Ramos (cell line): ENCODE measurements around the gene SLC25A15.

Experiments used
- in situ Hi-C: fragments of 300-500 bp; cut with MboI; formaldehyde crosslinking; loops from one replicate; pipeline ENCODE4 v1.14.3; 2022; ENCODE audit warnings: low sequenced_read_pairs; ENCODE audit not compliant: unreplicated experiment

Gene SLC25A15

DNA sequence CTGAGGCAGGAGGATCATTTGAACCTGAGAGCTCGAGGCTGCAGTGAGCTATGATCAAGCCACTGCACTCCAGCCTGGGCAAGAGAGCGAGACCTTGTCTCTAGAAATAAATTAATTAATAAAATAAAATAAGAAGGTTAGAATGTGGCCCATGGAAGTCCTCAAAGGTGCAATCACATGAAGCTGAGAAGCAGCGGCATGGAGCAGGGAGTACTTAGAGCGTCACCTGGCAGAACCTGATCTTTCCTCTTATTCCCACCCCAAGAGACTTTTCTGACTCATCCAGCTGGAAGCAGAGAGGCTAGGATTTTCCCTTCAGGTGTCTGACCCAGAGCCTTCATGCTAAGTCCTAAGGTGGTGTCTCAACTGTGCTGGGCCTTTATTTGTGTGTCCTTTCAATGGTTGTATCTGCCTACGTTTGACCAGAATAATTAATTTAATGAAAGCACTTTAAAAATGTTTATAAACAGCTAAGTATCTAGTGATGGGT is 9.6 kb upstream of the SLC25A15 start:
- in situ Hi-C loops = loop anchor here (25.0 kb wide), 1 partner anchor 257 kb away; no protein-coding TSS in a partner anchor

DNA sequence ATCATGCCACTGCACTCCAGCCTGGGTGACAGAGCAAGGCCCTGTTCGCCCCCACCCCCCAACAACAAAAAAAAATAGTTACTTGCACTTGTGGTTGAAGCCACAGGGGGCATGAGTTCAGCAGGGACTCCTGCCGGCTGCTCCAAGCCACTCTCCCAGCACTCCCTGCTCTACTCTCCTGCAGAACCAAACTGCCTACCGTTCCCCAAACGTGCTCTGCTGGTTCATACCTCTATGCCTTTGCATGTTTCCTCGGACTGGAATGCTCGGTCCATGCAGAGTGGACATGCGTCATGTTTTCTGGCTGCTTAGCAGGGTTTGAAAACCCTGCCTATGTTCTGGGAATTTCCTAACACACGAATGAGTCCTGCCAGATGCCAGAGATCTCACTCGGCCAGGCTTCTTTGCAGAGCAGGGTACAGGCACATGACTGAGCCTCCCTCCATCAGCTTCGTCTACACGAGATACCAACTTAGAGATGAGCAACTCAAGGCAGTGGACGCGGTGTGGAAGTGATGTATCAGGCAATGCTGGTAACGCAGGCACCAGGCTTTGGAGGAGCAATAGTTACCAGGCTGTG is 8.5 kb upstream of the SLC25A15 start:
- in situ Hi-C loops = loop anchor here (25.0 kb wide), 1 partner anchor 256 kb away; no protein-coding TSS in a partner anchor

DNA sequence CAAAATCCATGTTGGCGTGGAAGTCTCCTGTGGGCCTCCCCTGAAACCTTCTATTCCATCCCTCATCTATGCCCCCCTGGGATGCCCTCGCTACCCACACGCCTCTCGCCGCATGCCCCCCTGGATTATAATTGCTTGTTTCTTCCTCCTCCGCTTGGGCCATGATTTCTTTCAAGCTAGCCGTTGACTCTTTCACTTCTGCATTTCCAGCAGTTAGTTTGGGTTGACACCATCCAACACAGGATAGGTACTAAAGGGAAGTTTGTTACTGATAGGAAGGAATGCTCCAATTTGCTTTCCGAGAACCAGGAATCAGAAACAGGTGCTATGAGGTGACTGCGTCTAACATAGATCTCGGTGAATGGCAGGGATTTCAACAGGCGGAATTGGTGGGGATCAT is 7.7 kb upstream of the SLC25A15 start:
- in situ Hi-C loops = loop anchor here (25.0 kb wide), 1 partner anchor 256 kb away; no protein-coding TSS in a partner anchor

DNA sequence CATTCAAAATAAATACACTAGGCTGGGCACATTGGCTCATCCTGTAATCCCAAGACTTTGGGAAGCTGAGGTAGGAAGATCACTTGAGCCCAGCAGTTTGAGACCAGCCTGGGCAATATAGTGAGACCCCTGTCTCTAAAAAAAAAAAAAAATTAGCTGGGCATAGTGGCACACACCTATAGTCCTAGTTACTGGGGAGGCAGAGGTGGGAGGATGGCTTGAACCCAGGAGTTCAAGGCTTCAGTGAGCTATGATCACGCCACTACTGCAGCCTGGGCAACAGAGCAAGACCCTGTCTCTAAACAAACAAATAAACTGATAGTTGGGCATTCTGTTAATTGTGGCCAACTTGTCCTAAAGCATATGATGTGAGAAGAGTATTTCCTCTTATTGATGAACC is 6.4 kb upstream of the SLC25A15 start:
- in situ Hi-C loops = loop anchor here (25.0 kb wide), 1 partner anchor 254 kb away; no protein-coding TSS in a partner anchor

DNA sequence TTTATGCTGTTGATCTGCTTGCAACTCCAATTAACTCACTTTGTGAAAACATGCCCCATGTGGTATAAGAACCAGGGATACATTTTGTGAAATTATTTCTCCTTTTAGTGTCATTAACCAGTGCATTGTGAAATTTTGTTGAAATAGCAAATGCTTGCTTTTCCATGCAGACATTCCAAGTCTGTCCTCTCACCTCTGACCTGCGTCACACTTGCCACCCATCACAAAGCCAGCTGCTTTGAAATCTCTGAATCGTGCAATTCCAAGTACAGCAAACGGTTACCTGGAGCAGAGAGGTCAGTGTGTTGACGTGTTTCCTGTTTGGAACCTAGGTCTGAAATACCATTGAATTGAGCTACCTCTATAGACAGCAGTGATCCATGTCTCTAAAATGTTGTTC is 4.9 kb upstream of the SLC25A15 start:
- in situ Hi-C loops = loop anchor here (25.0 kb wide), 1 partner anchor 253 kb away; no protein-coding TSS in a partner anchor

DNA sequence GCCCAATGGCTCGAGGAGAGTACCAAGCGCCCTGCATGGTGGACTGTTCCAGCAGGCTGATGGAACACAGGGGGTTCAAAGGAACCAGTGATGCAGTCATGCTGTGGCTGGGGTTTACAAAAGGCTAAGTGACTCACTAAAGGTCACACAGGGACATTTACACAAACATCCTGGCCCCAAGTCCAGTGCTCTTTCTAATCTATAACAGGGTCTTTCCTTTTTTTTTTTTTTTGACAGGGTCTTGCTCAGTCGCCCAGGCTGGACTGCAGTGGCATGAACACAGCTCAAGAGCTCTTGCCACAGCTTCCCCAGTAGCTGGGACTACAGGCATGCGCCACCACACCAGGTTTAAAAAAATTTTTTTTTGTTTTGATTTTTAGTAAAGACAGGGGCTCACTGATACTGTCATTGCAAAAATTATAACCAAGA is 2.8 kb upstream of the SLC25A15 start:
- in situ Hi-C loops = loop anchor here (25.0 kb wide), 1 partner anchor 251 kb away; no protein-coding TSS in a partner anchor

DNA sequence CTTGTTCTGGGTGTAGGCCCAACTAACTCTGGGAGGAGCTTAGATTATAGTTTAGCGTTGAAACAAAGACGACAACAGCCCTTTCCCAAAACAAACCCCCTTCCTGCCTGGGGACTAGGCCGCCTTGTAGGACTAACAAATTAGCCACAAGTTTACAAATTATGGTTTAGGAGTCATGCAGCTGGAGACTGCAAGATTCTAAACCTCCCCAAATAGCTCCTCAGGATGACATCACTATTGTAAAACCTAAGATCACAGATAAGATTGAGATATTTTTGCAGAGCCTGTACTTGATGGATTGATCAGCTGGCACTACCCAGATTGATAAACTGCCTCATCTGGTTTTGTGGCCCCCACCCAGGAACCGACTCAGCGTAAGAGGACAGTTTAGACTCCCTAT is 2.3 kb upstream of the SLC25A15 start:
- in situ Hi-C loops = loop anchor here (25.0 kb wide), 1 partner anchor 250 kb away; no protein-coding TSS in a partner anchor

DNA sequence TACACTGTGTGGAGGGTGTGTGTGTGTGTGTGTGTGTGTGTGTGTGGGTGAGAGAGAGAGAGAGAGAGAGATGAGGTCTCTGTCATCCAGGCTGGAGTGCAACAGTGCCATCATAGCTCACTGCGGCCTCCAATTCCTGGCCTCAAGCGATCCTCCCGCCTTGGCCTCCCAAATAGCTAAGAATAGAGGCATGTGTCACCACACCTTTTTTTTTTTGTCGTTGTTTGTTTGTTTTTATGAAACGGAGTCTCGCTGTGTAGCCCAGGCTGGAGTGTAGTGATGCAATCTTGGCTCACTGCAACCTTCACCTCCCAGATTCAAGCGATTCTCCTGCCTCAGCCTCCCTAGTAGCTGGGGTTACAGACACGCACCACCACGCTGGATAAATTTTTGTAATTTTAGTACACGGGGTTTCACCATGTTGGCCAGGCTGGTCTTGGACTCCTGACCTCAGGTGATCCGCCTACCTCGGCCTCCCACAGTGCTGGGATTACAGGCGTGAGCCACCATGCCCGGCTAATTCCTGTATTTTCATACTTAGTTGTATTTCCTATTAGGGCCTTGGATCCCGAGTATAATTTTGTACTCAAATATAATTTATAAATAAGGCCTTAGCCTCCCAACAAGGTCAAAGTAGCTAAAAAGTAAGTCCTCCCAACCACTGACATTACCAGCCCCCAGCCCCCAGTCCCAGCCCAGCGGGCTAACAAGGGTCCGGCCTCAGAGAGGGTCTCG is 704 bp upstream of the SLC25A15 start:
- in situ Hi-C loops = loop anchor here (25.0 kb wide), 1 partner anchor 249 kb away; no protein-coding TSS in a partner anchor

DNA sequence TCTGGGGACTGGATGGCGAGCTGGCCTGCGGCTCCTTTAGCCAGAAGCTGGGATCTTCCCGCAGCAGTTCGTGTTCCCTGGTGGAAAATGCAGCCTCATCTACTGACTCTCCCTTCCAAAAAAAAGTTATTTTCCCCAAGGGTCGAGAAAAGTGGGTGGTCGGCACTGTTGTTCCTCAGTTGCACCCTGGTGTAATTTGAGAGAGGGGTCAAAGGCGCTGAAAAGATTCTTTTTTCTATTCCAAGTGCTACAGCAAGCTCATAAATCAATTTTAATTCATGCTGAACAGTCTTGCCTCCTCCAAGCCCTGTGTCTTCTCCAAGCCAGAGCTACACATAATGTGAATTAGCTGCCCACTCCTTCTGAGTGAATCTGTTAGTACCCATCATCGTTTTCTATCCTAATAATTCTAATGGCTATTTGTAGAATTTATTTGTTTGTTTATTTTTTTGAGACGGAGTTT is 774 bp downstream of the SLC25A15 start:
- in situ Hi-C loops = loop anchor here (25.0 kb wide), 1 partner anchor 247 kb away; no protein-coding TSS in a partner anchor

DNA sequence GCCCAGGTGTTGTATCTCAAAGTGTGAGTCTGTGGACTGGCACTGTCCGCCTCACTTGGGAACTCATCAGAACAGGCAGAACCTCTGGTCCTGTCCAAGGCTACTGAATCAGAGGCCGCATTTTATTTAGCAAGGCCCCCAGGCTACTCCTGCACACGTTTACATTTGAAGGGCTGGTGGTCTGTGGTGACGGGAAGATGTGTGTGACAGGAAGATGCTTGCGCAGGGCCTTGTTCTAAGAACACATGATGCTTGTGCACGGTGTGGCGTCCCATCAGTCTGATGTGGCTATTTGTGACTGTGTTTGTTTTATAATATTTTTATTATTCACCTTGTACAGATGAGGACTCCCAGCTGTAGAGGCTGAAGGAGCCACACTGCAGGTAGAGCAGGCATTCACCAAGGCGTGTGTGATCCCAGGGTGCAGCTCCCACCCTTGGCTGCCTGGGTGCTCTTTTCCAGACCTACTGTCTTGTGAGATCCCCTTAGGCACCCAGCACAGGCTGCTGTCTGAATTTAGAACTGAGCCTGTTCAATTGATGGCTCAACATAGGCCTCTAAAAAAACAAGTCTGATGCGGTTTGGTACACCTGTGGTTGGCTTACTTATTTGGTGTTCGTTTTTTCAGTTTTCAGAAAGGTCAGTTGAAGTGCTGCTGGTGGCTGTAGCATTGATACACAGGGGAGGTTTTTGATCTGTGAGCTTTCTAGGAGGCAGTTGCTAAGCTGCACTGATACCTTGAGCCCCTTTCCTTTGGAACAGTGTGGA is 3.1 kb downstream of the SLC25A15 start:
- in situ Hi-C loops = loop anchor here (25.0 kb wide), 1 partner anchor 245 kb away; no protein-coding TSS in a partner anchor

DNA sequence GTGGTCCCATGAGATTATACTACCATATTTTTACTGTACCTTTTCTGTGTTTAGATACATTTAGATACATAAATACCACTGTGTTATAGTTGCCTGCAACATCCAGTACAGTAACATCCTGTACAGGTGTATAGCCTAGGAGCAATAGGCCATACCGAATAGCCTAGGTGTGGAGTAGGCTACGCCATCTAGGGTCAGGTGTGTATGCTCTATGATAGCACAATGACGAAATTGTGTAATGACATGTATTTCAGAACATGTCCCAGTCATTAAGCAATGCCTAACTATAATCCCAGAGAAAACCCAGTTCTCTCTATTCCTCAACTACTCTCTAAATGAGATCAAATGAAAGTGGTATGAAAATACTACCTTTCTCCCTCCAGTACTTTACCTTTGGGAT is 3.9 kb downstream of the SLC25A15 start:
- in situ Hi-C loops = loop anchor here (25.0 kb wide), 1 partner anchor 244 kb away; no protein-coding TSS in a partner anchor

DNA sequence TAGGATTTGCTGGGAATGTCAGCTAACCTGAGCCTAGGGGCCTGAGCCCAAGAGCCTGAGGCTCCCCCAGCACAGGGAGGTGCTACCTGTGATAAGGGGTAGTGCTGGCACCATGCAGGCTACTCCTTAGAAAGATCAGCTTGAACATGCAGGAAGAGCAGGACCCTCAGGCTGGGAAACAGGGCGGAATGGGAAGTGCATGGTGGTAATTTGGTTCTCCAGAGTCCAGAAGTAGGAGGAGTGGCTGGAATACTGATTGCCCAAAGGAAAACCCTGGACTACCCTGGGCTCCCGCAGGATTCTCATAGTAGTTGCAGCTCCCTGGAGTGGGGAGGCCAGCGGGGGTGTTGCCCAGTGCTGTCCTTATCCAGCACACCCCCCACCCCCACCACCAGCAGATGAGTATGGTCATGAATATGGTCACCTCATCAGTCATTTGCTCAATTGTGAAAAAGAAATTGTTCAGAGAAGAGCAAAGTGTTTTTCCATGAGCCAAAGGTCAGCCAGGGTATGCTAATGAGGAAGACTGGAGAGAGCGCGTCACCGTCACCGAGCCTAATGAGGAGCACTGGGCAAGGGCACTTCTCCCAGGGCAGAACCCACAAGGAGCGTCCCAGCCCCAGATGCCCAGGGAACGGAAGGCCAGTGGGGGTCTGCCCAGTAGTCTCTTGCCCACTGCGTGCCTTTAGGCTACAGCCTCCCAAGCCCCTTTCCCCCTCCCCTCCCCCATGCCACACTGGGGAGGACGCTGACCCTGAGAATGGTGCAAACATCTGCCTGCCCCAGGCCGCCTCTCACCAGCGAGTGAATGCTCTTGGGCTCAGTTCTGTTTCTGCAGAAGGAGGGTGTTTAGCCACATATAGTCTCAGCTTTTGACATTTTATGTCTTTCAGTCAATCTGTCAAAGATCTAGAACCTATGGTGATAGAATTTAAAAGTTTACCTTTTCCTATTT is 5.3 kb downstream of the SLC25A15 start:
- in situ Hi-C loops = loop anchor here (25.0 kb wide), 1 partner anchor 243 kb away; no protein-coding TSS in a partner anchor

DNA sequence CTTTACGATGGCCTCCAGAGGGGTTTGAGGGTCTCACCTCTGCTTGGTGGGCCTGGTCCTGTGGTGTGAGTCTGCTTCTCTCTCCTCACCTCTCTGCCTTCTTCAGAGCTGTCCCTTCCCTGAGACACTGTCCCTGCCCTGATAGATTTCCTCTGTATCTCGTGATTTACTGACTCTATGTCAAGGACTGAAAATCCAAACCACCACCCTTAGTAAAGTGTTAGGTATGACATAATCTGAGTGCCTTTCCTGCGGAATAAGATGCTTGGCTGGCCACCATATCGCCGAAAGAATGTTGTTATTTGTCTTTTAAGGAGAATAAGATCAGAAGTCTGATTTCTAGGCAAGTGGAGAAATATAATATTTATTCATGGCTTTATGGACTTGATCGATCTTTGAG is 7.2 kb downstream of the SLC25A15 start:
- in situ Hi-C loops = loop anchor here (25.0 kb wide), 1 partner anchor 241 kb away; no protein-coding TSS in a partner anchor

DNA sequence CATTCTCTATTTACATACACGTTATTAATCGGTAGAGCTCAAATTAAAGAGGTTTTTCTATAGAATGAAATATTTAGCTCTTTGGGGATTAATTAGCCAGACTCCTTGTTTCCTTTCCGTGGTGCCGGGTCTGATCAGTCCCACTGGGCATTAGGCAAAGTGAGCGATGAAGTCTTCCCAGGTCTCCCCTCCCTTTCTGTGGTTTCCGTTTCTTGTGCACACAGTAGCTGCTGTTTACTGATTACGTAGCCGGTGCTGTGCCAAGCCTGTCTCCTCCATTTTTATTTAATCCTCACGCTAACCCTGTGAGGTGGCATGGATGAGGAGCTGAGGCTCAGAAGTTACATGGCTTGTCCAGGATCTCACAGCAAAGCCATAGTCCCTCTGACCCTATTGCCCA is 9.0 kb downstream of the SLC25A15 start:
- in situ Hi-C loops = loop anchor here (25.0 kb wide), 1 partner anchor 239 kb away; no protein-coding TSS in a partner anchor

DNA sequence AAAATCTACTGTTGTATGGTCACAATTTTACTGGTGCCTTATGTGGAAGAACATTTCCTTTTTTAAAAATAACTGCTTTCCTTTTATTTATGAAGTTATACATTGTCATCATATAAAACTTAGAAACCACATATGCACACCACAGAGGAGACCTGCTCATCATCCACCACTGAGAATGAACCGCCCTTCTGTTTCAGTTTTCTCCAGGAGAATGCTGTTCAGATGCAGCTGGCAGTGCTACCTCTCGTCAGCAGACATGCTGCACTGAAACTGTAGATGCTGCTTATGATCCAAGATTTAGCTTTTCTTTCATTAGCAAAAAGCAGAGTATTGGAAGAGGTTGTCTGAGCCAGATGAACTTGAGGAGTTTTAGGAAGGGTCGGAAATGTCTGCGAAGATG is 10.1 kb downstream of the SLC25A15 start:
- in situ Hi-C loops = loop anchor here (25.0 kb wide), 1 partner anchor 238 kb away; no protein-coding TSS in a partner anchor

DNA sequence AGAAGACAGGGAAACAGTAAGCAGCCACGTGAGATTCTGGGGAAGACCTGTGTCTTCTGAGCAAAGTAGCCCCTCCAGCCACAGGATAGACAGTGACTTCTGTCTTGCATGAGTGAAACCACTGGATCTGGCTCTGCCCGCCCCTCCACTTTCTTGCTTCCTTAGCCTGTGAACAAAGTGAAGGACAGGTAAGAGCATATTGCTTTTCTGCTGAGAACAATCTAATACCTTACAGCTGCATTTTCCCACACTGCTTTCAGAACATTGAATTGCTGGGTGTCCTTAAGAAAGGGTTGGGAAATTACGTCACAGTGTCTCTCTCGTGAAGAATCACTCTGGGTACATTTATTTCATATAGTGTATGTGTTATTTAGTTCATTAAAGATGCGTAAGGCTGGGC is 11.1 kb downstream of the SLC25A15 start:
- in situ Hi-C loops = no loop called here

DNA sequence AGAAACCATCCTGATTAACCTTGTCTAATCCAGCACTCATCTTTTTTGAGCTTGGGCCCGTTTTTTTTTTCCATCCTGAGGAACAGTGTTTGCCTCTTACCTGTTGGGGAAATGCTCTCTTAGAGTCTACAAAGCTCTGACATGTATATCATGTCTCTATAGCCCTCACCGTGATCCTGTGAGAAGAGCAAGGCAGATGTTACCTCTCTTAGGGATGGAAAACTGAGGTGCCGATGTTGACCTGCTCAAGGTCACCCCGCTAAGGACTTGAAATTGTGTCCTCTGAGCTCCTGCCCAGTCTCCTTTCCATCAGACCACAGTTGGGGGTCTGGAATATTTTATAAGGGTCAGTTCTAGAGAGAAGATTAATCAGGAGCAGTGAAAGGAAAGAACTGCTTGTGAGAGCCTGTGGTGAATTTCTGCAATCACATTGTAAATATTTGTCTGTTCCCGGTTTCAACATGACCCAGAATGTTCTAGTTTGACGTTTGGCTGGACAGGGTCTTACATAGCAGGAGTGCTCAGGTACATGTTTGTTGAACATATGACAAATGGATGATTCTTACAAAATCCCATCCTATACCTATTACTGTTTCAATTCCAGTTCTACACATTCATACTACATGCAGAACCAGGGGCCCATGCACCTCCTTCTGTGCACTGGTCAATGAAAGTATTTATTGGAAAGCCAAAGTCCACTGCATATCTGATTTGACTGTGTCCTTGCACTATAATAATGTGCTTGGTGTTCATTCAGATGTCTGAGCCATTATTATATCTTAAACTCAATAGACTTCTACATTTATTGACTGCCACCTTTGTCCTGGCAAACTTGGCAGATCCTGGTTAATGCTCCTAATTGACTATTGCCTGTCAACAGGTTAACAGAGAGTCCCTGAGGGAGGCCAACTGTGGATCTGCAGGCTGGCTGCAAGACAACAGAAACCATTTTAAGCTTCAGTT is 12.1 kb downstream of the SLC25A15 start:
- in situ Hi-C loops = no loop called here

DNA sequence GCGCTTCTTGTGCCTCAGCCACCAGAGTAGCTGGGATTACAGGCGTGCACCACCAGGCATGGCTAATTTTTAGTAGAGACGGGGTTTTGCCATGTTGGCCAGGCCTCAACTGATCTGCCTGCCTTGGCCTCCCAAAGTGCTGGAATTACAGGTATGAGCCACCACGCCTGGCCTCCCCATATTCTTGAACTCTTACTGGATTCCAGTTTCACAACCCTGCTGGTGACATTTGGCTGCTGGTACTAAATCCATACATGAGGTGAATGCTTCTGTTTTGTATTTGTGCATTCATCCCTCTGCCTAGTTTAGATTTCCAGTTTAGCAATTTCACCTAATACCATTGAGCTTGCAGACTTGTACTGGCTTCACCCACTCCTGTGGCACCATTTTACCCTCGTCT is 13.9 kb downstream of the SLC25A15 start:
- in situ Hi-C loops = no loop called here
